ENCODE measurements around the gene DYNC1H1.

Gene DYNC1H1

GRCh38 chr14:101964297-101965180 is at the start of gene DYNC1H1:
DYNC1H1 (plus strand) TSS chr14:101964573; CDS start chr14:101964692, 119 bp downstream.
- DNase-seq: peak; percentile 93

GRCh38 chr14:101915871-101916815 is 48.2 kb upstream of the DYNC1H1 start:
- no peak for DNase-seq

- DNase-seq: no peak
These were observed 47.5 kb upstream of the DYNC1H1 start for GRCh38 chr14:101916816-101917412.

GRCh38 chr14:101917413-101918017 is 46.9 kb upstream of the DYNC1H1 start:
- DNase-seq: no peak

- no peak for DNase-seq
These were observed 46.0 kb upstream of the DYNC1H1 start for GRCh38 chr14:101918065-101918989.

- DNase-seq: no peak
These were observed 44.1 kb upstream of the DYNC1H1 start for GRCh38 chr14:101920271-101920670.

- DNase-seq: no peak
These were observed 41.5 kb upstream of the DYNC1H1 start for GRCh38 chr14:101922866-101923265.

- no peak for DNase-seq
These were observed 39.2 kb upstream of the DYNC1H1 start for GRCh38 chr14:101925152-101925551.

GRCh38 chr14:101926085-101926484 is 38.3 kb upstream of the DYNC1H1 start:
- no peak for DNase-seq

- DNase-seq: no peak
These were observed 37.8 kb upstream of the DYNC1H1 start for GRCh38 chr14:101926620-101927019.

GRCh38 chr14:101927859-101928258 is 36.5 kb upstream of the DYNC1H1 start:
- DNase-seq: no peak

GRCh38 chr14:101928415-101928841 is 35.9 kb upstream of the DYNC1H1 start:
- DNase-seq: no peak

GRCh38 chr14:101929096-101929495 is 35.3 kb upstream of the DYNC1H1 start:
- no peak for DNase-seq

GRCh38 chr14:101929946-101930345 is 34.4 kb upstream of the DYNC1H1 start:
- no peak for DNase-seq

GRCh38 chr14:101932673-101933072 is 31.7 kb upstream of the DYNC1H1 start:
- DNase-seq: no peak

GRCh38 chr14:101933209-101933608 is 31.2 kb upstream of the DYNC1H1 start:
- DNase-seq: no peak

GRCh38 chr14:101934601-101935150 is 29.7 kb upstream of the DYNC1H1 start:
- no peak for DNase-seq

- DNase-seq: no peak
These were observed 26.2 kb upstream of the DYNC1H1 start for GRCh38 chr14:101937926-101938767.

GRCh38 chr14:101939646-101940170 is 24.7 kb upstream of the DYNC1H1 start:
- no peak for DNase-seq

- DNase-seq: no peak
These were observed 19.9 kb upstream of the DYNC1H1 start for GRCh38 chr14:101944451-101944850.
